ENCODE measurements around the gene C3orf18.

C3orf18 gene

GRCh38 chr3:50567386-50568167 is at the start of gene C3orf18:
C3orf18 (minus strand) TSS chr3:50567747; CDS start chr3:50565699, 2,048 bp downstream.
- TF ChIP-seq GATA3 (IDR thresholded peaks at IDR 0.05; ENCODE audit: low read depth, low read length), result no peak
- TF ChIP-seq GATA2 (IDR thresholded peaks at IDR 0.05; ENCODE audit: low read depth, low read length), result no peak

GRCh38 chr3:50616770-50617095 is 49.2 kb upstream of the C3orf18 start:
- no peak for TF ChIP-seq GATA2 (IDR thresholded peaks at IDR 0.05; ENCODE audit: low read depth, low read length)

DNA sequence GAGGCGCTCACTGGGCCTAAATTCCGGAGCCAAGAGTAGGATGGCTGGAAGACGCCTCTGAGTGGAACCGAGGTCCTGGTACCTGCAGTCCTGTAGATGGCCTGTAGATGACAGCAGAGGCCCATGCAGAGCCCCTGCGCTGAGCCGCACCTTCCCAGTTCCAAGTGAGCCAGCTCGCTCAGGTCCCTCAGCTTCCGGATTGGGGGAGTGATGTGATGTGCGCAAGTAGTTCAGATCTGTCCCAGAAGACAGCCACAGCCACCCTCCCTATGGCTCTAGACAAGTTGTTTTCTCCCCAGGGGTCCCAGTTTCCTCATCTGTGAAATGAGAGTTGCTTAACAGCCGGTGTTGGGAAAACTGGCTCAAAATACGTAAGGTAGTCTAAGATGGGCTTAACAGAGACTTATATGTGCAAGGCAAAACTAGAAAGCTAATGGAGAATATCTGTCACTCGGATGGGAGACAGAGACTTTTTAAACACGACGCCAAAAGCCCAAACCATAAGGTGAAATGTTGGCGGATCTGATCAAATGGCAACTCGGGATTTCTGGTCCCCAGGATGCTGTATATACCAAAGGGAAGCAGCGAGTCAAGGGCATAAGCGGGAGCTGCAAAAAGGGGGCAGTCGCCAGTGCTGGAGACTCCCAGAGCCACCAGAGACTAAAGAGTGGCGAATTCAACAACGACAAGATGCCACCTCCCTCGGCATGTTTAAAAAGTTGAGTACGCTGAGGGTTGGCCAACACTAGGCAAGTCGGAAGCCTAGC is 48.6 kb upstream of the C3orf18 start:
- no peak for TF ChIP-seq GATA2 (IDR thresholded peaks at IDR 0.05; ENCODE audit: low read depth, low read length)
- no peak for TF ChIP-seq GATA3 (IDR thresholded peaks at IDR 0.05; ENCODE audit: low read depth, low read length)

GRCh38 chr3:50615190-50615589 is 47.6 kb upstream of the C3orf18 start:
- TF ChIP-seq GATA2 (IDR thresholded peaks at IDR 0.05; ENCODE audit: low read depth, low read length), result no peak
- no peak for TF ChIP-seq GATA3 (IDR thresholded peaks at IDR 0.05; ENCODE audit: low read depth, low read length)

DNA sequence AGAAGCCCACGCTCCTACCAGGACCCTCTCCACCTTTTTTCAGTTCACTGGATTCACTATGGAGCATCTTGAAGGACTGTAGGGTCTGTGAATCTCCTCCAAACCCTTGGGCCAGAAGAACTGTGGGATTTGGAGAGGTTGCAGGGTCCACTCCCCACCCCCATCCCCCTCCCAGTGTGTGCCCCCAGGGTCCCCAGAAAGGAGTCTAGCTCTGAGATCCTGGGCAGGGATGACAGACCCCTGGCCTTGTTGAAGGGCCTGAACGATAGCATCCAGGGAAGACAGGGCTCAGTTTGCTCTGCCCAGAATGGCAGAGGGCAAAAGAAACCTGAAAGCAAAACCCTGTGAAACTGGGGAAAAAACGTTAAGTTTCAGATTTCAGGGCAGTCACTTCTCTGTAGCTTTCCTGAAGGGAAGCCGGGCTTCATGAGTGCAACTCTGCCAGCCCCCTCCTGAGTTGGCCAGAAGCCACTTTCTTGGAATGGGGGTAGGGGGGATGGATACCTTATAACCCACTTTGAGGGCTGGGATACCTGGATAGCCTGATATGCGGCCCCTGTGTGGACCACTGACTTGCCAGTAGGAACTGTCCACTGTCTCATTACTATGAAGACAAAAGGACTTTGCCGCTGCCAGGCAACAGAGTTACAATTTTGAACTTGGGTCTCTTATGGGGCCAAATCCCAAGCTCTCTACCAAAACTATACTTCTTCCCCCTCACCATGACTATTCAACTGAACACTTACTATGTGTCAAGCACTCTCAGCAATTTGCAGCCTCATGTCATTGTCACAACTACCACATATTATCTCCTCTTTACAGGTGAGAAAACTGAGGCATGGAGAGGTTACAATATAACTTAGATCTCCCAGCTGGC is 45.7 kb upstream of the C3orf18 start:
- no peak for TF ChIP-seq GATA2 (IDR thresholded peaks at IDR 0.05; ENCODE audit: low read depth, low read length)
- no peak for TF ChIP-seq GATA3 (IDR thresholded peaks at IDR 0.05; ENCODE audit: low read depth, low read length)

- TF ChIP-seq GATA3 (IDR thresholded peaks at IDR 0.05; ENCODE audit: low read depth, low read length) (no peak), GATA2 (IDR thresholded peaks at IDR 0.05; ENCODE audit: low read depth, low read length) (no peak)
Measured at GRCh38 chr3:50612234-50612882, 44.8 kb upstream of the C3orf18 start.

GRCh38 chr3:50611464-50612233 is 44.1 kb upstream of the C3orf18 start, which contains the start of gene CISH:
CISH (minus strand) TSS chr3:50611774; CDS start chr3:50611650, 124 bp downstream.
- no peak for TF ChIP-seq GATA3 (IDR thresholded peaks at IDR 0.05; ENCODE audit: low read depth, low read length)
- TF ChIP-seq GATA2 (IDR thresholded peaks at IDR 0.05; ENCODE audit: low read depth, low read length), result no peak

- TF ChIP-seq GATA2 (IDR thresholded peaks at IDR 0.05; ENCODE audit: low read depth, low read length) (no peak), GATA3 (IDR thresholded peaks at IDR 0.05; ENCODE audit: low read depth, low read length) (no peak)
Measured at GRCh38 chr3:50610992-50611463, 43.5 kb upstream of the C3orf18 start.

DNA sequence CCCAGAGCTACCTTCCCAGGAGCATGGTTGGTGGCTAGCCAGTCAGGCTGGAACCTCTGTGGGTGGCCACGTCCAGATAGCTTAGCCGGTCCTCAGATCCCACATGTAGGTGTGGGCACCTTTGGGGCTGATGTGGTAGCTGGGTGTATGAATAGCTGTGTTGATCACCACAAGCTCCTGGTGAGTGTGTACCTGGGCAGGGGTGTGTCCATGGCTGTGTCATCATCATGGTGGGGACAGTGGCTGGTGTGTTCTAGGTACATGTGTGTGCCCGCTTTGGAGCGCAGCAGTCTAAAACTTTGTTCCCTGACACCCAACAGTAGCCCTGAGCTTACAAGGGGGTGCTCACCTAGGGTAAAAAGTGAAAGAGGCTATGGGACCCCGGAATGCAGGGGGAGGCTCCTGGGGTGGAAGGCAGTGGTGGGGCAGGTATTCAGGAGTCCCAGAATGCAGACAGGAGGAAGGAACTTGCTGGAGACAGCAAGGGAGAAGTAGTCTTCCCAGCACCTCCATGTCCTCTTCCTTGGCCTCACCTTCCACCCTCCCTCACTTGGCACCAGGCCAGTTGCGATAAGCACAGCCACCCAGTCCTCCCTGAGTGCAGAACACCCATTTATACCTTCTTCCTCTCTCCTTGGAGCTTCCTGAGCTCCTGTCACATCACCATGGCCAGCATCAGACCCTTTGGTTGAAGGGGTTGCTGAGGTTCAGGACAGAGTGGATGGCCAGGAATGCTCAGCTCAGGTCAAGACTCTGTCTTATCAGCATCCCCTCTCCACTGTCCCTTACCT is 42.8 kb upstream of the C3orf18 start:
- TF ChIP-seq GATA2 (IDR thresholded peaks at IDR 0.05; ENCODE audit: low read depth, low read length) (no peak), GATA3 (IDR thresholded peaks at IDR 0.05; ENCODE audit: low read depth, low read length) (no peak)

- TF ChIP-seq GATA3 (IDR thresholded peaks at IDR 0.05; ENCODE audit: low read depth, low read length), result no peak
- no peak for TF ChIP-seq GATA2 (IDR thresholded peaks at IDR 0.05; ENCODE audit: low read depth, low read length)
Measured at GRCh38 chr3:50609763-50610085, 42.2 kb upstream of the C3orf18 start.

- TF ChIP-seq GATA3 (IDR thresholded peaks at IDR 0.05; ENCODE audit: low read depth, low read length), result no peak
- TF ChIP-seq GATA2 (IDR thresholded peaks at IDR 0.05; ENCODE audit: low read depth, low read length), result no peak
Measured at GRCh38 chr3:50609071-50609762, 41.7 kb upstream of the C3orf18 start.

DNA sequence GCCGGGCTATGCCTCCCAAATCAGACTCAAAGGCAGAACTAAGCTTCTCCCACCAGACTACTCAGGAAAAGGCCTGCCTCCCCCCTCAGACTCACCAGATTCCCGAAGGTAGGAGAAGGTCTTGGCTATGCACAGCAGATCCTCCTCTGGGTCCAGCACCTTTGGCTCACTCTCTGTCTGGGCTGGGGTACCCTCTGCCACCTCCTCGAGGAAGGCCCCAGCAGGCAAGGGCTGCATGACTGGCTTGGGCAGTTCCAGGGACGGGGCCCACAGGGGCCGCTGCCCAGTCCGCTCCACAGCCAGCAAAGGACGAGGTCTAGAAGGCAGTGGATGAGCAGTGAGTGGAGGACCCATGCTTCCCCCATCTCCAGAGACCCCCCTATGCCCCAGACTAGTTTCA is 40.7 kb upstream of the C3orf18 start:
- TF ChIP-seq GATA2 (IDR thresholded peaks at IDR 0.05; ENCODE audit: low read depth, low read length), result no peak
